ENCODE measurements around the gene KLF3.

The KLF3 gene

DNA sequence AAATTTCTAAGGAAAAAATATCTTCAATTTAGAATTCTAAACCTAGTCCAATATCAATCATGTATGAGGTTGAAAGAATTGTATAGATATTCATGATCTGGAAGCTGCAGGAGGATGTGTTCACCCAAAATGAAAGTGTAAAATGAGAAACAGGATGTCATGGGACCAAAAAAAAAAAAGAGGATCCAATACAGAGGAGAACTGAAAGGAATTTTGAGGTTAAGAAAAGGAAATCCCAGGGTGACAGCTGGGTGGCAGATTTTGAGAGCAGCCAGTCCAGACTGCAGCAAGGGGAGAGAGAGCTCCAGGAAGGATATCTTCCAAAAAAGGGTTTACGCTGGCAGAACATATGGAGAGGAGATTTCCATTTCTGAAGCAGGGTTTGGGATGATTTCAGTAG, 79.9 kb downstream of the KLF3 start:
- no peak for DNase-seq (ENCODE audit: low read depth)

DNA sequence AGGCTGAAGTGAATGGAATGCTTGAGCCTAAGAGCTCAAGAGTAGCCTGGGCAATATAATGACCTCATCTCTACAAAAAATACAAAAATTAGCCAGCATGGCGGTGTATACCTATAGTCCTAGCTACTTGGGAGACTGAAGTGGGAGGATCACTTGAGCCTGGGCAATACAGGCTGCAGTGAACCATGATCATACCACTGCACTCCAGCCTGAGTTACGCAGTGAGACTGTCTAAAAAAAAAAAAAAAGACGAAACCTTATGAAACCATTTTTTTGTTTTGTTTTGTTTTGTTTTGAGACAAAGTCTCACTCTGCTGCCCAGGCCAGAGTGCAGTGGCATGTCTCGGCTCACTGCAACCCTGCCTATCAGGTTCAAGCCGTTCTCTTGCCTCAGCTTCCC, 81.9 kb downstream of the KLF3 start:
- DNase-seq (ENCODE audit: low read depth), result no peak

DNA sequence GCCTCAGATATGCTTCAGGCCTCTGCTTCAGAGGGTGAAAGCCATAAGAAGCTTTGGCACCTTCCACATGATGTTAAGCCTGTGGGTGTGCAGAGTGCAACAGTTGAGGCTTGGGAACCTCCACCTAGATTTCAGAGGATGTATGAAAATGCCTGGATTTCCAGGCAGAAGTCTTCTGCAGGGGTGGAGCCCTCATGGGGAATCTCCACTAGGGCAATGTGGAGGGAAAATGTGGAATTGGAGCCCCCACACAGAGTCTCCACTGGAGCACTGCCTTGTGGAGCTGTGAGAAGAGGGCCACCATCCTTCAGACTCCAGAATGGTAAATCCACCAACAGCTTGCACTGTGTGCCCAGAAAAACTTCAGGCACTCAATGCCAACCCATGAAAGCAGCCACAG, 83.6 kb downstream of the KLF3 start:
- DNase-seq (ENCODE audit: low read depth), result no peak

DNA sequence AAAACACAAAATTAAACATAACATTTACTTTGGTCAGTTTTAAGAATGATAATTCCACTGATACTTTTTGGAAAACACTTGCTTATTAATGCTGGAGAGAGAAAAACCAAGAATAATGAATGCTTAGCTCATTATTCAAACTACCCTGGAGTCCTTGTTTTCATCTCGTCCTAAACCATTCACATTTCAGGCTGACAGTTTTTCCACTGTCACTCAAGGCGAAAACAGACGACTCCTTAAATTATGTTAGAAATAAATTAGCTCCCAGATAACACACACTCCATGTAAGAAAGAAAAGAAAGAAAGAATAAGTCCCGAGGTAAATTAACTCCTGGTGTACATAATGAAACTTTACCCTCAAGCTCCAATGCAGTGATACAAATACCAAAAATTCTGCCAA, 85.3 kb downstream of the KLF3 start:
- DNase-seq (ENCODE audit: low read depth), result no peak
